K562 (cell line): ENCODE data around the gene MSH2. TPM values are rescaled to one million over a fixed set of nuclear protein-coding genes. Genes with fewer than 3 reads are reported as not detected.

Experiments
- ATAC-seq: fragments of 200-7000 bp; cut with Tn5 transposase; 3 replicates; pipeline ENCODE4 v1.9.1; 2020; ENCODE audit warnings: moderate library complexity
- BruUV-seq: library from RNA; stranded (reverse); fragments of 400-500 nt; replicated peaks from 2 replicates; lab custom pipeline; 2021; lab: Mats Ljungman, UMichigan
- CTCF ChIA-PET: fragments of 300-600 bp; formaldehyde crosslinking; extraction: SDS; loops from one replicate; lab custom pipeline; 2021; ENCODE audit warnings: low intra/inter-chr PET ratio; lab: Yijun Ruan, JAX
- POLR2A ChIA-PET: fragments of 300-600, 350-650 bp; sonication (Branson Sonifier 250); formaldehyde crosslinking; extraction: SDS; loops from one replicate; lab custom pipeline; 2021; ENCODE audit warnings: antibody characterized with exemption, inconsistent platforms; lab: Yijun Ruan, JAX
- DNase-seq, 4 experiments: peaks; one replicate each; pipeline versions ENCODE4 v3.0.0 to v3.0.0-alpha.2; 2011 to 2018; ENCODE audit warnings: low spot score in 3 of 4, mixed read lengths in 3 of 4; ENCODE audit errors: extremely low read depth in 1 of 4
- FAIRE-seq: peaks from 2 replicates; lab custom pipeline; 2011; peaks lifted over from hg19 to GRCh38; lab: Jason Lieb, UNC
- H2AFZ ChIP-seq: 2 replicates; pipeline ENCODE4 v1.6.0; 2011; ENCODE audit warnings: low read depth, low read length, control low read depth, inconsistent platforms
- H3K27ac ChIP-seq: fragments of 200-600 bp; 3 replicates; pipeline ENCODE4 v1.8.0; 2011; ENCODE audit warnings: low read depth, mild to moderate bottlenecking, control low read depth, inconsistent platforms, low read length, moderate library complexity, mixed read lengths; ENCODE audit errors: extremely low read depth
- H3K27me3 ChIP-seq, 2 experiments: fragments of 300-600 bp in 1 of 2; 2 replicates in 1 of 2; 3 replicates in 1 of 2; pipeline versions ENCODE4 v1.6.0 to v1.8.0; 2011; ENCODE audit warnings: inconsistent platforms in 2 of 2, low read length in 2 of 2, mild to moderate bottlenecking in 1 of 2, mixed read lengths in 1 of 2, moderate library complexity in 1 of 2; ENCODE audit not compliant: control insufficient read depth in 2 of 2, insufficient read depth in 2 of 2
- H3K36me3 ChIP-seq: fragments of 300-600 bp; 3 replicates; pipeline ENCODE4 v1.8.0; 2011; ENCODE audit warnings: mild to moderate bottlenecking, low read length, inconsistent platforms; ENCODE audit not compliant: control insufficient read depth, insufficient read depth
- H3K4me1 ChIP-seq, 2 experiments: fragments of 200-600 bp in 1 of 2; replicated peaks in 1 of 2; 2 replicates in 1 of 2; 3 replicates in 1 of 2; pipeline versions ENCODE4 v1.5.1 to v1.8.0; 2011; ENCODE audit warnings: inconsistent platforms in 2 of 2, low read length in 2 of 2, mild to moderate bottlenecking in 1 of 2, mixed read lengths in 1 of 2, moderate library complexity in 1 of 2; ENCODE audit not compliant: control insufficient read depth in 2 of 2, insufficient read depth in 2 of 2
- H3K4me2 ChIP-seq: 2 replicates; pipeline ENCODE4 v1.6.1; 2011; ENCODE audit warnings: low read length, control low read depth, inconsistent platforms, mixed read lengths; ENCODE audit not compliant: insufficient read depth
- H3K4me3 ChIP-seq: fragments of 200-600 bp; sonication (generic), shearing (Covaris generic); 2 replicates; pipeline ENCODE4 v1.5.1; 2016; ENCODE audit warnings: control low read depth, inconsistent platforms
- H3K79me2 ChIP-seq: fragments of 200-600 bp; 3 replicates; pipeline ENCODE4 v1.8.0; 2011; ENCODE audit warnings: low read length, inconsistent platforms; ENCODE audit not compliant: control insufficient read depth, insufficient read depth
- H3K9ac ChIP-seq, 2 experiments: 2 replicates each; pipeline versions ENCODE4 v1.6.0 to v1.6.1; 2011; ENCODE audit warnings: low read depth in 2 of 2, low read length in 2 of 2, control low read depth in 1 of 2, inconsistent platforms in 1 of 2, mild to moderate bottlenecking in 1 of 2, mixed read lengths in 1 of 2; ENCODE audit not compliant: insufficient read depth in 1 of 2
- H3K9me1 ChIP-seq: one replicate; pipeline ENCODE4 v1.6.0; 2011; ENCODE audit warnings: inconsistent platforms, mild to moderate bottlenecking, low read length, moderate library complexity; ENCODE audit not compliant: control insufficient read depth, insufficient read depth
- H3K9me3 ChIP-seq: replicated peaks from 2 replicates; pipeline ENCODE4 v1.5.1; 2011; ENCODE audit warnings: low read depth, low read length, inconsistent platforms; ENCODE audit not compliant: control insufficient read depth, insufficient read depth
- H4K20me1 ChIP-seq: replicated peaks from 2 replicates; pipeline ENCODE4 v1.6.1; 2011; ENCODE audit warnings: low read length, inconsistent platforms, mixed read lengths; ENCODE audit not compliant: control insufficient read depth, insufficient read depth
- KDM5B ChIP-seq: fragments of 200-600 bp; sonication (generic); IDR thresholded peaks from 2 replicates; pipeline ENCODE4 v1.6.1; 2012; ENCODE audit warnings: low read depth, mild to moderate bottlenecking, moderate library complexity, low read length, control low read depth, inconsistent platforms; ENCODE audit not compliant: insufficient replicate concordance
- NFRKB ChIP-seq: fragments of 450-650 bp; IDR thresholded peaks from 2 replicates; pipeline ENCODE4 v1.6.1; 2016; ENCODE audit warnings: low read depth
- NFYB ChIP-seq: IDR thresholded peaks from 2 replicates; pipeline ENCODE4 v1.6.1; 2011; ENCODE audit warnings: mild to moderate bottlenecking, moderate library complexity; ENCODE audit not compliant: insufficient read length; ENCODE audit errors: extremely low read depth
- PHTF2 ChIP-seq: fragments of 250-450 bp; sonication (Bioruptor Pico); IDR thresholded peaks from 2 replicates; pipeline ENCODE4 v1.5.0; 2021; ENCODE audit warnings: mild to moderate bottlenecking
- SMAD1 ChIP-seq: fragments of 150-350 bp; IDR thresholded peaks from 2 replicates; pipeline ENCODE4 v1.6.1; 2014; ENCODE audit warnings: low read length, low read depth; ENCODE audit not compliant: partially characterized antibody
- SMC3 ChIP-seq: conservative IDR thresholded peaks from 2 replicates; pipeline ENCODE4 v1.6.1; 2011; ENCODE audit warnings: low read depth, low read length, improper control_type of control experiment; ENCODE audit not compliant: insufficient read depth
- TAF7 ChIP-seq: fragments of 450-650 bp; IDR thresholded peaks from 2 replicates; pipeline ENCODE4 v1.6.1; 2016; ENCODE audit warnings: missing genetic modification characterization, missing compliant biosample characterization
- TAF9B ChIP-seq: fragments of 450-650 bp; IDR thresholded peaks from 2 replicates; pipeline ENCODE4 v1.6.1; 2018; ENCODE audit warnings: mild to moderate bottlenecking; ENCODE audit not compliant: partially characterized antibody
- ZKSCAN3 ChIP-seq: fragments of 250-450 bp; sonication (Bioruptor Pico); IDR thresholded peaks from 2 replicates; pipeline ENCODE4 v1.4.0; 2020
- ZNF134 ChIP-seq: fragments of 250-450 bp; sonication (Bioruptor Pico); conservative IDR thresholded peaks from 2 replicates; pipeline ENCODE4 v1.4.0; 2020
- ZNF830 ChIP-seq: fragments of 250-450 bp; sonication (Bioruptor Pico); IDR thresholded peaks from 2 replicates; pipeline ENCODE4 v1.5.0; 2021; ENCODE audit warnings: mild to moderate bottlenecking
- WGBS: fragments of 100-300 bp; shearing (Covaris generic); methylation state at CpG from one replicate; pipeline ENCODE4 v1.1.6; 2016; ENCODE audit warnings: low coverage, mixed read lengths; ENCODE audit not compliant: insufficient coverage; ENCODE audit errors: missing lambda C conversion rate; 5-methylcytosine and 5-hydroxymethylcytosine counted together
- in situ Hi-C: fragments of 300-500 bp; cut with MboI; formaldehyde crosslinking; loops from 4 replicates; pipeline ENCODE4 v1.15.0; 2018; ENCODE audit warnings: inconsistent platforms, mixed read lengths
- intact Hi-C: fragments of 100-400 bp; cut with micrococcal nuclease; formaldehyde crosslinking; loops from 2 replicates; pipeline ENCODE4 v1.14.2; 2022
- polyA plus RNA-seq, 8 experiments: library from polyadenylated mRNA; depleted of rRNA in 4 of 8; stranded (reverse) in 5 of 8; unstranded in 3 of 8; fragments of >200 nt; fragmentation: Nextera tagmentation in 2 of 8; fragmentation: Illumina TruSeq in 1 of 8; extraction: Ambion mirVana in 2 of 8; extraction: Trizol in 1 of 8; gene quantifications; 2 replicates each; pipeline versions ENCODE4 v1.2.1 to v1.2.3, GENCODE V29; 2011 to 2014; ENCODE audit warnings: inconsistent platforms in 1 of 8, missing spikeins in 1 of 8
- total RNA-seq, 7 experiments: library from RNA; depleted of rRNA in 6 of 7; stranded (reverse); fragments of >200 nt in 6 of 7; fragmentation: Illumina TruSeq in 2 of 7; extraction: Trizol in 2 of 7; gene quantifications; 2 replicates each; pipeline versions ENCODE4 v1.2.1 to v1.2.3, GENCODE V29; 2011 to 2021; ENCODE audit warnings: low replicate concordance in 1 of 7
- TF ChIP-seq, protein P1 (sequence below): fragments of 450-650 bp; IDR thresholded peaks from 2 replicates; pipeline ENCODE4 v1.6.1; 2018; ENCODE audit not compliant: partially characterized antibody
- TF ChIP-seq, protein P2 (sequence below): sonication (generic); formaldehyde crosslinking; IDR thresholded peaks from 2 replicates; pipeline ENCODE4 v1.8.0; 2023; ENCODE audit warnings: mild to moderate bottlenecking, missing genetic modification reagents

MSH2 gene
- total and polyA plus RNA-seq, 9 of the 15 experiments (the other 6 are each of a cell fraction or from before 2014, with no cell fraction given), result 51.8 to 139 (median 113) TPM

DNA sequence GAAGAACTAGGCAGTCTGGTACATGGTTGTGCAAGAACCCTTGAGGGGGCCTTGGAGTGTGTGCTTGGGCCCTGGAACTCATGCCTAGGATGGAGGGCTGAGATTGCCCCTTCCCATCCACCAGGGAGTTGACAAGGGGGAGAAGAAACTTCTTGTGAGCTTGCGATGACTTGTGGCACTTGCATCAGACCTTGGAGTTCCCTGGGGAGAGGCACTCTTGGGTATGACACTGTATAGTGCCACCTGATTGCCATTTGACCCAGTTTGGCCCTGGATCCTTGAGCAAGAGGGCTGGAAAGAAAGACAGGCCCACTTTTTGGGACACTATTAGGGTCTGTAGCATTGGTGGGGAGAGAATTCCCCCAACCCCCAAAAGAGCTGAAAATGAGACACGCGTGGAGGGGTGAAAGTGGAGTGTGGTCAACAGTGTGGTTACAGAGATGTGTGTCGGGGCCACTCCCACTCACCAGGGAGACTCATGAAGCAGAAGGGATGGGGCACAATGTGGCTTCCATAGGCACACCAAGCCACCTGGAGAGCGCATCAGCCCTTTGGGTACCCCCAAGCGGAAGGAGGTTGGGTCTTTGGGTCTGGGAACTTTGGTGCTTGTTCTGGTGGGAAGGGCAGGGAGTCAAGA, 101.3 kb downstream of the MSH2 start:
- Histone ChIP-seq H3K4me1 (no peaks in the 10 kb centered on the region; a peak in 2 of 5 replicates), H3K9ac (no peak overlapping the region), H3K79me2 (no peaks in the 10 kb centered on the region), H2AFZ (no peak overlapping the region), H3K4me3 (no peak overlapping the region), H3K4me2 (no peak overlapping the region), H4K20me1 (no peaks in the 10 kb centered on the region), H3K27ac (no peak overlapping the region), H3K9me1 (no peaks in the 10 kb centered on the region), H3K27me3 (peaks cover 12 to 33% of the 10 kb centered on the region in 2 experiments; a peak in 4 of 5 replicates), H3K9me3 (peaks cover 5% of the 10 kb centered on the region; the same call in 1 of the 2 replicates), H3K36me3 (no peaks in the 10 kb centered on the region)
- ChIA-PET CTCF (no interaction called here), POLR2A (no interaction called here)
- no peak for FAIRE-seq
- DNase-seq, result no peak
- no TSS peak for BruUV-seq
- intact Hi-C loops, result no loop called here
- no peak for ATAC-seq
- 10% methylated on average over 6 of the region's 6 CpGs for WGBS
- in situ Hi-C loops, result no loop called here
- TF ChIP-seq KDM5B (no peak), SMC3 (no peak), ZNF830 (CRISPR knock-in tag) (no peak), NFYB (no peak), ZKSCAN3 (no peak), TAF9B (no peak), PHTF2 (CRISPR knock-in tag) (no peak), SMAD1 (no peak), ZNF134 (CRISPR knock-in tag) (no peak), TAF7 (tag) (no peak), NFRKB (no peak)
- TF ChIP-seq, protein P1, sequence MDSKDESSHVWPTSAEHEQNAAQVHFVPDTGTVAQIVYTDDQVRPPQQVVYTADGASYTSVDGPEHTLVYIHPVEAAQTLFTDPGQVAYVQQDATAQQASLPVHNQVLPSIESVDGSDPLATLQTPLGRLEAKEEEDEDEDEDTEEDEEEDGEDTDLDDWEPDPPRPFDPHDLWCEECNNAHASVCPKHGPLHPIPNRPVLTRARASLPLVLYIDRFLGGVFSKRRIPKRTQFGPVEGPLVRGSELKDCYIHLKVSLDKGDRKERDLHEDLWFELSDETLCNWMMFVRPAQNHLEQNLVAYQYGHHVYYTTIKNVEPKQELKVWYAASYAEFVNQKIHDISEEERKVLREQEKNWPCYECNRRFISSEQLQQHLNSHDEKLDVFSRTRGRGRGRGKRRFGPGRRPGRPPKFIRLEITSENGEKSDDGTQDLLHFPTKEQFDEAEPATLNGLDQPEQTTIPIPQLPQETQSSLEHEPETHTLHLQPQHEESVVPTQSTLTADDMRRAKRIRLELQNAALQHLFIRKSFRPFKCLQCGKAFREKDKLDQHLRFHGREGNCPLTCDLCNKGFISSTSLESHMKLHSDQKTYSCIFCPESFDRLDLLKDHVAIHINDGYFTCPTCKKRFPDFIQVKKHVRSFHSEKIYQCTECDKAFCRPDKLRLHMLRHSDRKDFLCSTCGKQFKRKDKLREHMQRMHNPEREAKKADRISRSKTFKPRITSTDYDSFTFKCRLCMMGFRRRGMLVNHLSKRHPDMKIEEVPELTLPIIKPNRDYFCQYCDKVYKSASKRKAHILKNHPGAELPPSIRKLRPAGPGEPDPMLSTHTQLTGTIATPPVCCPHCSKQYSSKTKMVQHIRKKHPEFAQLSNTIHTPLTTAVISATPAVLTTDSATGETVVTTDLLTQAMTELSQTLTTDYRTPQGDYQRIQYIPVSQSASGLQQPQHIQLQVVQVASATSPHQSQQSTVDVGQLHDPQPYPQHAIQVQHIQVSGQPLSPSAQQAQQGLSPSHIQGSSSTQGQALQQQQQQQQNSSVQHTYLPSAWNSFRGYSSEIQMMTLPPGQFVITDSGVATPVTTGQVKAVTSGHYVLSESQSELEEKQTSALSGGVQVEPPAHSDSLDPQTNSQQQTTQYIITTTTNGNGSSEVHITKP, result no peak
- TF ChIP-seq, protein P2, sequence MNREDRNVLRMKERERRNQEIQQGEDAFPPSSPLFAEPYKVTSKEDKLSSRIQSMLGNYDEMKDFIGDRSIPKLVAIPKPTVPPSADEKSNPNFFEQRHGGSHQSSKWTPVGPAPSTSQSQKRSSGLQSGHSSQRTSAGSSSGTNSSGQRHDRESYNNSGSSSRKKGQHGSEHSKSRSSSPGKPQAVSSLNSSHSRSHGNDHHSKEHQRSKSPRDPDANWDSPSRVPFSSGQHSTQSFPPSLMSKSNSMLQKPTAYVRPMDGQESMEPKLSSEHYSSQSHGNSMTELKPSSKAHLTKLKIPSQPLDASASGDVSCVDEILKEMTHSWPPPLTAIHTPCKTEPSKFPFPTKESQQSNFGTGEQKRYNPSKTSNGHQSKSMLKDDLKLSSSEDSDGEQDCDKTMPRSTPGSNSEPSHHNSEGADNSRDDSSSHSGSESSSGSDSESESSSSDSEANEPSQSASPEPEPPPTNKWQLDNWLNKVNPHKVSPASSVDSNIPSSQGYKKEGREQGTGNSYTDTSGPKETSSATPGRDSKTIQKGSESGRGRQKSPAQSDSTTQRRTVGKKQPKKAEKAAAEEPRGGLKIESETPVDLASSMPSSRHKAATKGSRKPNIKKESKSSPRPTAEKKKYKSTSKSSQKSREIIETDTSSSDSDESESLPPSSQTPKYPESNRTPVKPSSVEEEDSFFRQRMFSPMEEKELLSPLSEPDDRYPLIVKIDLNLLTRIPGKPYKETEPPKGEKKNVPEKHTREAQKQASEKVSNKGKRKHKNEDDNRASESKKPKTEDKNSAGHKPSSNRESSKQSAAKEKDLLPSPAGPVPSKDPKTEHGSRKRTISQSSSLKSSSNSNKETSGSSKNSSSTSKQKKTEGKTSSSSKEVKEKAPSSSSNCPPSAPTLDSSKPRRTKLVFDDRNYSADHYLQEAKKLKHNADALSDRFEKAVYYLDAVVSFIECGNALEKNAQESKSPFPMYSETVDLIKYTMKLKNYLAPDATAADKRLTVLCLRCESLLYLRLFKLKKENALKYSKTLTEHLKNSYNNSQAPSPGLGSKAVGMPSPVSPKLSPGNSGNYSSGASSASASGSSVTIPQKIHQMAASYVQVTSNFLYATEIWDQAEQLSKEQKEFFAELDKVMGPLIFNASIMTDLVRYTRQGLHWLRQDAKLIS (CRISPR knock-in tag), result no peak
